Measurements from ENCODE around the gene AK9.

Gene AK9

GRCh38 chr6:109485266-109485935 lies 205.6 kb downstream of the AK9 start:
- peaks cover 22% of the 10 kb centered on the region for H3K79me2 ChIP-seq (ENCODE audit: insufficient read depth, low read length)
- H3K4me2 ChIP-seq (ENCODE audit: low read length): no peak overlapping the region
- H3K36me3 ChIP-seq (ENCODE audit: insufficient read depth, low read length): peaks cover 16% of the 10 kb centered on the region
- no peak for TF ChIP-seq EZH2 (IDR thresholded peaks at IDR 0.05; ENCODE audit: borderline replicate concordance, low read length)
- TF ChIP-seq, protein P1, sequence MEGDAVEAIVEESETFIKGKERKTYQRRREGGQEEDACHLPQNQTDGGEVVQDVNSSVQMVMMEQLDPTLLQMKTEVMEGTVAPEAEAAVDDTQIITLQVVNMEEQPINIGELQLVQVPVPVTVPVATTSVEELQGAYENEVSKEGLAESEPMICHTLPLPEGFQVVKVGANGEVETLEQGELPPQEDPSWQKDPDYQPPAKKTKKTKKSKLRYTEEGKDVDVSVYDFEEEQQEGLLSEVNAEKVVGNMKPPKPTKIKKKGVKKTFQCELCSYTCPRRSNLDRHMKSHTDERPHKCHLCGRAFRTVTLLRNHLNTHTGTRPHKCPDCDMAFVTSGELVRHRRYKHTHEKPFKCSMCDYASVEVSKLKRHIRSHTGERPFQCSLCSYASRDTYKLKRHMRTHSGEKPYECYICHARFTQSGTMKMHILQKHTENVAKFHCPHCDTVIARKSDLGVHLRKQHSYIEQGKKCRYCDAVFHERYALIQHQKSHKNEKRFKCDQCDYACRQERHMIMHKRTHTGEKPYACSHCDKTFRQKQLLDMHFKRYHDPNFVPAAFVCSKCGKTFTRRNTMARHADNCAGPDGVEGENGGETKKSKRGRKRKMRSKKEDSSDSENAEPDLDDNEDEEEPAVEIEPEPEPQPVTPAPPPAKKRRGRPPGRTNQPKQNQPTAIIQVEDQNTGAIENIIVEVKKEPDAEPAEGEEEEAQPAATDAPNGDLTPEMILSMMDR (IDR thresholded peaks at IDR 0.05; ENCODE audit: low read length): no peak
- no peak overlapping the region for H3K4me3 ChIP-seq (ENCODE audit: low read depth, low read length, poor library complexity, severe bottlenecking)
- H3K9ac ChIP-seq (ENCODE audit: low read length): no peak overlapping the region
- no peaks in the 10 kb centered on the region for H3K9me2 ChIP-seq (ENCODE audit: low read depth, low read length)
- no peaks in the 10 kb centered on the region for H3F3A ChIP-seq (ENCODE audit: insufficient read depth, low read length)
- H2AFZ ChIP-seq (ENCODE audit: low read length): no peak overlapping the region
- no peak overlapping the region for H3K27ac ChIP-seq (ENCODE audit: low read depth, low read length, poor library complexity, severe bottlenecking)
- H4K20me1 ChIP-seq (ENCODE audit: insufficient read depth, low read length): no peaks in the 10 kb centered on the region
- 0 out of 2 replicates have a peak, but pooled peaks cover 5% of the 10 kb centered on the region for H3K27me3 ChIP-seq (ENCODE audit: insufficient read depth, low read length)
- peaks cover 18% of the 10 kb centered on the region for H3K4me1 ChIP-seq (ENCODE audit: insufficient read depth, low read length, severe bottlenecking)
- H3K9me3 ChIP-seq (ENCODE audit: low read length): no peaks in the 10 kb centered on the region

GRCh38 chr6:109484122-109484521 lies 206.9 kb downstream of the AK9 start:
- no peaks in the 10 kb centered on the region for H3K9me3 ChIP-seq (ENCODE audit: low read length)

DNA sequence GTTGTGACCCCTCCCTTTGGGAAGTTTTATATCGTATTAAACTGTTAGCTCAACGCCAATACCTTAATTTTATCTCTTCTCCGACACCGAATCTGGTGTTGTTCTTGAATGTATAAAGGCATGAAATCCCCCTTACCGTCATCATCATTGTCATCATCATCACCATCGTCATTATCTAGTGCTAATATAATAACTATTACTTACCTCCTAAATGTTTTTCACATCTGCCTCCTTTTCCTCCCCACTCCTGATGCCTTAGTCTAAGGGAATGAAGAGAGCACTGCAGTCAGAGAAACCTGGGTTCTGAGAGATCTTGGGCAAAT lies 207.3 kb downstream of the AK9 start:
- Histone ChIP-seq H4K20me1 (ENCODE audit: insufficient read depth, low read length) (no peaks in the 10 kb centered on the region), H3K27ac (ENCODE audit: low read depth, low read length, poor library complexity, severe bottlenecking) (no peak overlapping the region), H3F3A (ENCODE audit: insufficient read depth, low read length) (no peaks in the 10 kb centered on the region), H3K4me3 (ENCODE audit: low read depth, low read length, poor library complexity, severe bottlenecking) (peak overlapping the region; percentile 52), H3K9ac (ENCODE audit: low read length) (peak overlapping the region; percentile 29; the same call in 1 of the 2 replicates), H3K27me3 (ENCODE audit: insufficient read depth, low read length) (0 out of 2 replicates have a peak, but pooled peaks cover 5% of the 10 kb centered on the region), H3K79me2 (ENCODE audit: insufficient read depth, low read length) (peaks cover 37% of the 10 kb centered on the region), H3K4me1 (ENCODE audit: insufficient read depth, low read length, severe bottlenecking) (peaks cover 34% of the 10 kb centered on the region), H3K36me3 (ENCODE audit: insufficient read depth, low read length) (peaks cover 30% of the 10 kb centered on the region), H3K9me2 (ENCODE audit: low read depth, low read length) (no peaks in the 10 kb centered on the region), H2AFZ (ENCODE audit: low read length) (peak overlapping the region; percentile 6; the same call in 1 of the 2 replicates), H3K4me2 (ENCODE audit: low read length) (peak overlapping the region; percentile 64), H3K9me3 (ENCODE audit: low read length) (no peaks in the 10 kb centered on the region)
- TF ChIP-seq EZH2 (IDR thresholded peaks at IDR 0.05; ENCODE audit: borderline replicate concordance, low read length): no peak
- TF ChIP-seq, protein P1 (IDR thresholded peaks at IDR 0.05; ENCODE audit: low read length): no peak

More at GRCh38 chr6:109484122-109484521, 206.9 kb downstream of the AK9 start:
- H3K79me2 ChIP-seq (ENCODE audit: insufficient read depth, low read length): peaks cover 32% of the 10 kb centered on the region
- H3K36me3 ChIP-seq (ENCODE audit: insufficient read depth, low read length): peaks cover 26% of the 10 kb centered on the region
- H3K4me1 ChIP-seq (ENCODE audit: insufficient read depth, low read length, severe bottlenecking): peaks cover 30% of the 10 kb centered on the region
- H4K20me1 ChIP-seq (ENCODE audit: insufficient read depth, low read length): no peaks in the 10 kb centered on the region
- peak overlapping the region; percentile 52 for H3K4me3 ChIP-seq (ENCODE audit: low read depth, low read length, poor library complexity, severe bottlenecking)
- no peaks in the 10 kb centered on the region for H3F3A ChIP-seq (ENCODE audit: insufficient read depth, low read length)
- peak overlapping the region; percentile 6; the same call in 1 of the 2 replicates for H2AFZ ChIP-seq (ENCODE audit: low read length)
- H3K4me2 ChIP-seq (ENCODE audit: low read length): peak overlapping the region; percentile 64
- TF ChIP-seq EZH2 (IDR thresholded peaks at IDR 0.05; ENCODE audit: borderline replicate concordance, low read length): no peak
- TF ChIP-seq, protein P1 (IDR thresholded peaks at IDR 0.05; ENCODE audit: low read length): no peak
- no peak overlapping the region for H3K27ac ChIP-seq (ENCODE audit: low read depth, low read length, poor library complexity, severe bottlenecking)
- H3K9me2 ChIP-seq (ENCODE audit: low read depth, low read length): no peaks in the 10 kb centered on the region
- H3K9ac ChIP-seq (ENCODE audit: low read length): no peak overlapping the region; the same call in 1 of the 2 replicates
- 0 out of 2 replicates have a peak, but pooled peaks cover 5% of the 10 kb centered on the region for H3K27me3 ChIP-seq (ENCODE audit: insufficient read depth, low read length)
